Fibroblast of skin of back (primary cell): ENCODE measurements around the gene NEK4.
"Not testable (repeated sequence)": the region's sequence is repeated elsewhere in the genome, so short reads cannot be mapped to it uniquely, and the experiment has no call there.

Experiments
- DNase-seq: peaks from one replicate; pipeline ENCODE4 v3.0.0-alpha.2; 2013

Gene NEK4

DNA sequence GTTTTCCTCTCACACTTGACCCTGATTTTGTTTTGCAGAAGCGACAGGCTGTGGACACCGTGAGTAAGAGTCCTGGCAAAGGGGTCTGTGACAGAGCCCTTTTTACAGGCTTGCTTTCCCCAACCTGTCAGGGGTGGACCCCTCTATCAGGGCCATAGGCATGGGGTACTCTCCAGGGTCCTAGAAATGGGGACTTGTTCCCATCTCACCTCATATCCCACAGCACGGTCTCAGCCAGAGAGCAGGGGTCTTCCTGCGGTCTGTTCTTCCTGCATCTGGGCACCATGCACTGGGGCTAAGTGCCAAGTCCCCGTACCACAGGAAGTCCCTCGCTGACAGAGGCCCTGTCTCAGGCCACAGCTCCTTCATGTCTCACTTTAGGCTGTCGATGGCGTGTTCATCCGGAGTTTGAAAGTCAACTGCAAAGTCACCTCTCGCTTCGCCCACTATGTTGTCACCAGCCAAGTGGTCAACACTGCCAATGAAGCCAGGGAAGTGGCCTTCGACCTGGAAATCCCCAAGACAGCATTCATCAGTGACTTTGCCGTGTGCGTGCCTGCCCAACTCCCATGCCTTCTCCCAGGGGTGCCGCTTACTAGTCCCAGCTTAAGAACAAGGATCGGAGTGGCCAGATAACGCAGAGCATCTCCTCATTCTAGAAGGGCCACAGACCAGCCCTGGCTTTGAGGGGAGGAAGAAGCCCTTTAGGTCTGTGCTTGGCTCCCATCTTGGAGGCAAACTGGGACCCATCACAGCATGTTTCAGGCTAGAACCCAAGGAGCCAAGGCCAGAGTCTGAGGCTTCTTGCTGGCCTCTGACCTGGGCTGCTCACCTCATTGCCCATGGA, 7.4 kb upstream of the NEK4 start:
- no peak for DNase-seq

DNA sequence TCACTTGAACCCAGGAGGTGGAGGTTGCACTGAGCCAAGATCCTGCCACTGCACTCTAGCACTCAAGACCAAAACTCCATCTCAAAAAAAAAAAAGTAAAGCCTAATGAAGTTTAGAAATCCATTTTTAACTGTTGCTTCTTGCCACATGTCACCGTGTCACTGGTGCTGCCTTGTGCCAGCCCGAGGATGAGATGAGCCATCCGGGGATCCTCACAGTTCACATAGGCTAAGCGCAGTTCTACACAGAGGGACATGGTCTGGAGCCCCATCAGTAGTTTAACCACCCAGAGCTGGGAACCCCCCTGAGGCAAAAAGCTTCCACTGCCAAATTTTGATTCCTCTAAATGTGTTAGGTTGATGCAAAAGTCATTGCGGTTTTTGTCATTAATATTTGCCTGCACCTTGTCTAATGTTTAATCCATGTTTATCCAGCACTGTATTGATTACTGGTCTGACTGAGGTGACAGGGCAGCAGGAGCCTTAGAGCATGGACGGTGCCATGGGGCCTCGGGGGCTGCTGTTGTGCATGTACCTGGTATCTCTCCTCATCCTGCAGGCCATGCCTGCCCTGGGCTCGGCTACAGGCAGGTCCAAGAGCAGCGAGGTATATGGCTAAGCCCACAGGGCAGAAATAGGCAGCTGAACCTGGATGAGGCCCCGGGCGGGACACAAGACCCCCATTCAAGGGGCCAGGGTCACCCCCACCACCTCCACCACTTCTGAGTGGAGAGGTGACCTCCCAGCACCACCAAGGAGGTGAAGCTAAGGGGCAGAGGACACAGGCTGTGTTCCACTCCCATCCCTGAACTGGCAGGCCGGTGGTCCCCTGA, 6.6 kb upstream of the NEK4 start, which contains the start of gene ITIH1:
TSS of gene ITIH1 (plus strand) at position 473 of the 832 bp plus-strand sequence. CDS start at position 490, 17 bp downstream.
- no peak for DNase-seq

DNA sequence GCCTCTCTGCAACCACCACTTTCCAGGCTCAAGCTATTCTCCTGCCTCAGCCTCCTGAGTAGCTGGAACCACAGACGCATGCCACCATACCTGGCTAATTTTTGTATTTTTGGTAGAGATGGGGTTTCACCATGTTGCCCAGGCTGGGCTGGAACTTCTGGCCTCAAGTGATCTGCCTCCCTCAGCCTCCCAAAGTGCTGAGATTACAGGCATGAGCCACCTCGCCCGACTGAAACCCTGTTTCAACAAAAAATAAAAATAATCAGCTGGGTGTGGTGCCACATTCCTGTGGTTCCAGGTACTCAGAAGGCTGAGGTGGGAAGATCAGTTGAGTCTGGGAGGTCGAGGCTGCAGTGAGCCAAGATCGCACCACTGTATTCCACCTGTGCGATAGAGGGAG, 5.7 kb upstream of the NEK4 start:
- DNase-seq = not testable (repeated sequence)

DNA sequence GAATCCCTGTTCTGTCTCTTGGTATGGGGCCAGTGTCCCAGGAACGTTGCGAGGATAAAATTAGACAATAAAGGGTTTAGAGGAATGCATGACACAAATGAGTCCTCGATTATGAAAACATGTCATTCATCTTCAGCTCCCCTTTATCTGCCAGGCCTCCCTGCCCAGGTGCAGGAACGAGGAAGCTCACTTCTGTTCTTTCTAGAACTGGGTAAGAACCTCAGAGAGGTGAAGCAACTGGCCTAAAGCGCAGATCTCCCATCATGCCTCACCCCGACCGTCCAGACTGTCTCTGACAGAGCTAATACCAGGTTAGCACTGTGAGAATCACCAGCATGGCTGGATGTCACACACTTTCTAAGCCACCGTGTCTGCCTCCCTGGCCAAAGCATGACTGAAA, 5.1 kb upstream of the NEK4 start:
- no peak for DNase-seq

- DNase-seq = no peak
Observed at GRCh38 chr3:52774901-52775864, 4.4 kb upstream of the NEK4 start.

- DNase-seq = no peak
Observed at GRCh38 chr3:52774066-52774713, 3.5 kb upstream of the NEK4 start.

DNA sequence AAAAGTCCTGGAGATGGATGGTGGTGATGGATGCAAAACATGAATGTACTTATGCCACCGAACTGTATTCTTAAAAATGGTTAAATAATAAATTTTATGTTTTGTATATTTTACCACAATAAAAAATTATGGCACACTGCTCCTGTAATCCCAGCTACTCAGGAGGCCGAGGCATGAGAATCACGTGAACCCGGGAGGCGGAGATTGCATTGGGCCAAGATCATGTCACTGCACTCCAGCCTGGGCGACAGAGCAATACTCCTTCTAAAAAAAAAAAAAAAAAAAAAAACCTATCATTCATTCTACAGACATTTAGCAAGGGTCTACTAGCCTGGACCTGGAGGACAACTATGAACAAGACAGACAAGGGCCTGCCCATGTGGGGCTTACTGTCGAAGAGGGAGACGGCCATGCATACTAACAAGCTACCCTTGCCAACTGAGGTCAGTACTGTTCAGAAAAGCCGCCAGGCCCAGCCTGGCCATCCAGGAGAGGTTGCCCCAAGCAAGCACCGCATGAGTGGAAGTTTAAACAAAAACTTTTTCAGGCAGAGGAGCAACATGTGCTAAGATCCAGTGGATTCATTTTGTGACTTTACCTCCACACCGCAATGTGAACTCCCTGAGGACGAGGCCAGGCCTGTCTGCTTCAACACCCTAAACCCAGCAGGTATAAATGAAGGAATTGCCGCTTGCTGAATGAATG, 2.8 kb upstream of the NEK4 start:
- no peak for DNase-seq

DNA sequence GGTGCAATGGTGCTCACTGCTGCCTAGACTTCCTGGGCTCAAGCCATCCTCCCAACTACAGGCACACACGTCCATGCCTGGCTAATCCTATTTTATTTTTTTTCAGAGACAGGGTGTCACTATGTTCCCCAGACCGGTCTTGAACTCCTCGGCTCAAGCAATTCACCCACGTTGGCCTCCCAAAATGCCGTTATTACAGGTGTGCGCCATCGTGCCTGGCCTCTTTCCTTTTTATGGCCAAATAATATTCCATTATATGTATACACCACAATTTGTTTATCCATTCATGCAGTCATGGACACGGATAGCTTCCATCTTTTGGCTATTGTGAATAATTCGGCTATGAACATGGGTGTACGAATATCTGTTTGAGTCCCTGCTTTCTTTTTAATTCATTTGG, 962 bp upstream of the NEK4 start:
- DNase-seq = no peak

DNA sequence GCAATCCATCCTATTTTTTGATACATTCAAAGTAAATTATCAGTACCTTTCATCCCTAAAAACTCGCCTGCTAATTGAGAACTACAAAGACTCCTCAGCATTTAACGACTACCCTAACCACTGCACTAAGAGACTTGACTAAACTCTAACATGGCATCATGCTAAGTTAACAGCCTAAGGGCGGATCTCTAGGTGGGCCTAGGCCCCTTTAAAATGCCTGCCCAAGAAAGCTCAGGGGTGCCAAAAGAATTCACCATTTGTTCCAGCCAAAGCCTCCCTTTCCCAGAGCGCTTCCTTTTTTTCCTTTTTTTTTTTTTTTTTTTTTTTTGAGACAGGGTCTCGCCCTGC, 568 bp upstream of the NEK4 start:
- no peak for DNase-seq

DNA sequence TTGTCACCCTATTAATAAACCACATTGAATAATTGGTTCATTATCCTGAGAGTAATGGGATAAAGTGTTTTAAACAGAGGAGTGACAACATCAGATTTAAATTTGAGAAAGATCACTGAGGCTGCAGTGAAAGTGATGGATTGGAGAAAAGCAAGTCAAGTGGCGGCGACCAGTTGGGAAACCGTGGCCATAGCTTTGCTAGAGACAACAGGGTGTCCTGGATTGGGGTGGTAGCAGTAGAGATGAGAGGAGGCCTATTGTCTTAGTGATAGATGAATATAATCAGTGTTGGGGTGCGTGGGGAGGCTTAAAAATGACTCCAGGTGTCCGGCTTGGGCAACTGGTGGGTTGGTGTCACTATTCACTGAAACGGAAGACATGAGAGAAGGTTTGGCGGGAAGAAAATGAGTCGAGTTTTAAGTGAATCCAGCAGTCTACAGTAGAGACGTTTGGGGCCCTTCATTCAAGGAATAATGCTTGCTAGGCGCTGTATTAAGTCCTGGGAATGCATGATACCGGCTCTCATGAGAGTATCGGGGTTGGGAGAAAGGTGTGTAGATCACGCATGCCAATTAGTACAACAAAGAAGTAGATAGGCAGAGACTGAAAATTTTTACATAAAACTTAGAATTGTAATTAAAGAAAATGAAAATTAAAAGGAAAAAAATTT, 819 bp downstream of the NEK4 start:
- DNase-seq = no peak

DNA sequence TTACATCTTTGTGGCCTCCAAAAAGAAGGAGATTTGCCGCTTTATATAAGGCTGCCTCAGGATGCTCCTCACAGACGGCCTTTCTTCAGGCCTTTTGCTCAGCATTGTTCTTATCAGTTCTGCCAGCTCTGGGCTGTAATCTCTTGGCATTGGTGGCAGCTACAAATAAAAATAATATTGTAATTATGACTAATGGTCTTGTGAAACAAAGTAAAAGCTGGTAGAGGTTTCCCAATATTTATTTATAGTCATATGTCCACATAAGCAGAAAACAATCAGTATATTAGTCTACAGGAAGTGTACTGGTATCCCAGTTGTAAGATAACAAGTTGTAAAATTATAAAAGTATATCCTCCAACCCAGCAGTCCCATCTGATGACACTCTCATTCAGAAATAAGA, 7.3 kb downstream of the NEK4 start:
- no peak for DNase-seq

- DNase-seq = peak; percentile 56
Observed at GRCh38 chr3:52756141-52756540, 14.6 kb downstream of the NEK4 start.

- no peak for DNase-seq
Observed at GRCh38 chr3:52754373-52754772, 16.4 kb downstream of the NEK4 start.

DNA sequence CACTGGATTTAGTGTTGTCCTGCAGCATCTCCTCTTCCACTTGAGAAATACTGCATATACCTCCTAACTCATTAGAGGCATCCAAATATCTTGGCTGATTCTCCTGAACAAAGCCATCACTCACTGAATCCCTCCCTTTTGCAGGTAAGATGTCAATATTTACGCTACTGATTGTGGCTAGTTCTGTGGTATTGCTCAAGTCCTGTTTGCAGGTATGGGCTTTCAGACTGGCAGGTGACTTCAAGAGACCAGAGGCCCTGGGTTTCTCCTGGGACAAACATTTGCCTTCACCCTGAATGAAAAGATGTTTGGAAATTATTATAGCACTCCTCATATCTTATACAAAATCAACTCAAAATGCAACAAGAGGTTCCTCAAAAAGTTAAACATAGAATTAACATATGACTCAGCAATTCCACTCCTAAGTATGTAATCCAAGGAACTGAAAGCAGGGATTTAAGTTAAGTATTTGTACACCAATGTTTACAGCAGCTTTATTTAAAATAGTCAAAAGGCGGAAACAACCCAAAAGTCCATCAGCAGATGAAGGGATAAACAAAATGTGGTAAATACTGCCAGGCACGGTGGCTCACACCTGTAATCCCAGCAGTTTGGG, 18.6 kb downstream of the NEK4 start:
- no peak for DNase-seq

GRCh38 chr3:52743721-52744120, 27.0 kb downstream of the NEK4 start:
- no peak for DNase-seq

DNA sequence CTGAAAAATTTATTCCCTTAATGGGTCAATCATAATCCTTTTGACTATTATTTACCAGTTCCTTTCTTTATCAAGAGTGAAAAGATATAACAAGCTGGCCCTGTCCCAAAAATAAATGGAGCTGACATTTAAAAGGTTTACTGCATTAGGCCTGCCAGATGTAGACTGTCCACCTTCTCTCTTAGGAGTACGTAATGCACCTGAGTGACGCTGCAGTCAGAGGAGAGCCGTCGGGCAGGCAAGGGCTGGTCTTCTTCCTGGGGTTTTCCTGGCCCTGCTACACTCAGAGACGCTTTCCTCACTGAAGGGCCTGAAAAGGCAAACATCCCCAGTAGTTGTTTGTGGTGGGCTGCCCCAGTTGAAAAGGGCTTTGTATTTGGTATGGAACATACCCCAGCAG, 27.6 kb downstream of the NEK4 start:
- DNase-seq = no peak

- DNase-seq = peak; percentile 22
Observed at GRCh38 chr3:52742418-52743041, 28.2 kb downstream of the NEK4 start.

GRCh38 chr3:52739730-52740129, 31.0 kb downstream of the NEK4 start:
- DNase-seq = no peak

DNA sequence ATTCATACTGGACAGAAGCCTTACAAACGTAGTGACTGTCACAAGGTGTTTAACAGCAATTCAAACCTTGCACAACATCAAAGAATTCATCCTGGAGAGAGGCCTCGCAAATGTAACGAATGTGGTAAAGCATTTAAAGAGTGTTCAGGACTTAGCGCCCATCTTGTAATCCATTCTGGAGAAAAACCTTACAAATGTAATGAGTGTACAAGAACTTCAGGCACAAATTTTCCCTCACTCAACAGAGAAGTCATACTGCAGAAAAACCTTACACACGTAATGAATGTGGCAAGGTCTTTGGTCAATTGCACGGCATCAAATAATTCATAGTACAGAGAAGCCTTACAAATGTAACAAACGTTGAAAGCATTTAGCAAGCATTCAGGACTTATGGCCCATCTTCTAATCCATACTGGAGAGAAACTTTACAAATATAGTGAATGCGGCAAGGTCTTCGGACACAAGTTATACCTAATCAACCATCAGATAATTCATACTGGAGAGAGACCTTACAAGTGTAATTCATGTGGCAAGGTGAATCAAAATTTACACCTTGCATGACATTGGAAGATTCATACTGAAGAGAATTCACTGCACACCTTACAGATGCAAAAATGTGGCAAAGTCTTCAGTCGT, 37.4 kb downstream of the NEK4 start:
- no peak for DNase-seq
